Epithelial cell of proximal tubule (primary cell): ENCODE data around the gene TGM2. TPM values are rescaled to one million over a fixed set of nuclear protein-coding genes. Genes with fewer than 3 reads are reported as not detected.

Source experiments
- DNase-seq: peaks from one replicate; pipeline ENCODE4 v3.0.0-alpha.2; 2011; ENCODE audit warnings: low read depth
- H3K4me3 ChIP-seq: 2 replicates; pipeline ENCODE4 v1.5.1; 2011; ENCODE audit warnings: low read depth, mild to moderate bottlenecking, low read length
- total RNA-seq: library from RNA; depleted of rRNA; stranded (reverse); fragments of >200 nt; gene quantifications from 2 replicates; pipeline ENCODE4 v1.2.3, GENCODE V29; 2015
- TF ChIP-seq, protein P1 (sequence below): conservative IDR thresholded peaks from 2 replicates; pipeline ENCODE4 v1.5.1; 2012; ENCODE audit warnings: low read depth, mild to moderate bottlenecking, low read length

Gene TGM2
- total RNA-seq, 1 donor from 2014 or later: 150 TPM

- TF ChIP-seq, protein P1, sequence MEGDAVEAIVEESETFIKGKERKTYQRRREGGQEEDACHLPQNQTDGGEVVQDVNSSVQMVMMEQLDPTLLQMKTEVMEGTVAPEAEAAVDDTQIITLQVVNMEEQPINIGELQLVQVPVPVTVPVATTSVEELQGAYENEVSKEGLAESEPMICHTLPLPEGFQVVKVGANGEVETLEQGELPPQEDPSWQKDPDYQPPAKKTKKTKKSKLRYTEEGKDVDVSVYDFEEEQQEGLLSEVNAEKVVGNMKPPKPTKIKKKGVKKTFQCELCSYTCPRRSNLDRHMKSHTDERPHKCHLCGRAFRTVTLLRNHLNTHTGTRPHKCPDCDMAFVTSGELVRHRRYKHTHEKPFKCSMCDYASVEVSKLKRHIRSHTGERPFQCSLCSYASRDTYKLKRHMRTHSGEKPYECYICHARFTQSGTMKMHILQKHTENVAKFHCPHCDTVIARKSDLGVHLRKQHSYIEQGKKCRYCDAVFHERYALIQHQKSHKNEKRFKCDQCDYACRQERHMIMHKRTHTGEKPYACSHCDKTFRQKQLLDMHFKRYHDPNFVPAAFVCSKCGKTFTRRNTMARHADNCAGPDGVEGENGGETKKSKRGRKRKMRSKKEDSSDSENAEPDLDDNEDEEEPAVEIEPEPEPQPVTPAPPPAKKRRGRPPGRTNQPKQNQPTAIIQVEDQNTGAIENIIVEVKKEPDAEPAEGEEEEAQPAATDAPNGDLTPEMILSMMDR: no peak
- H3K4me3 ChIP-seq: no peak overlapping the region
- DNase-seq: no peak
Measured at GRCh38 chr20:38150335-38151170, 14.5 kb downstream of the TGM2 start.

GRCh38 chr20:38148328-38149102 is 16.6 kb downstream of the TGM2 start:
- TF ChIP-seq, protein P1: no peak
- no peak for DNase-seq
- no peak overlapping the region for H3K4me3 ChIP-seq

GRCh38 chr20:38147751-38148150 is 17.3 kb downstream of the TGM2 start:
- TF ChIP-seq, protein P1: no peak
- H3K4me3 ChIP-seq: no peak overlapping the region
- DNase-seq: no peak

DNA sequence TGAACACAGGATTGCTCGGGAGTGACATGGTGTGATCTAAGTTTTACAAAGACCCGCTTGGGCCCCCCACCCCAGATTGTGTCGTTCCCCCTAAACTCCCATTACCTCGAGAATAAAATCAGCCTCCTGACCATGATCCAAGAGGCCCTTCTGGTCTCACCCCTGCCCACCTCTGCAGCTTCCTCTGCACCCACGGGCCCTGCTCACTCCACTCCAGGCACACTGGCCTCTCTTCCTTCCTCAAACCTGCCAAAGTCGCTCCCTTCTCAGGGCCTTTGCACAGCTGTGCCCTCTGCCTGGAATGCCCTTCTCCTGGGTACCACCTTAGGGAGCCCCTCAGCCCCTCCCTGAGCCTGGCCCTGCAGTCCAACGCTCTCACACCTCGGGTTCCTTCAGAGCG is 17.9 kb downstream of the TGM2 start:
- TF ChIP-seq, protein P1: no peak
- DNase-seq: no peak
- no peak overlapping the region for H3K4me3 ChIP-seq

DNA sequence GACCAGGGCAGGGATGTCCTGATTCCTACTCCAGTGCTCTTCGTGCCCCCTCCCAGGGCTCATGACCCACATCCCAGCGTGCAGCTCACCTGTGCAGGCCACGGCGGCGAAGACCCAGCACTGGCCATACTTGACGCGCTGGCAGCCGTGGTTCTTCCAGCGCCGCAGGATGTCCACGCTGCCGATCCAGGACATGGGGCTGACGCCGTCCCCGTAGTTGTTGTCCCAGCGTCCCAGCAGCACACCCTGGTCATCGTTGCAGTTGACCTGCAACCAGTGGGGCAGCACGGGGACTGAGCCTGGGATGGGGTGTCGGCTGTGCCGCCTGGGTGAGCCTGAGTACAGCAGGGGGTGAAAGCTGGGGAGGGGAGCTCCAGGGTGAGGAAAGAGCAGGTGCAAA is 18.4 kb downstream of the TGM2 start:
- no peak for DNase-seq
- H3K4me3 ChIP-seq: no peak overlapping the region
- TF ChIP-seq, protein P1: no peak

DNA sequence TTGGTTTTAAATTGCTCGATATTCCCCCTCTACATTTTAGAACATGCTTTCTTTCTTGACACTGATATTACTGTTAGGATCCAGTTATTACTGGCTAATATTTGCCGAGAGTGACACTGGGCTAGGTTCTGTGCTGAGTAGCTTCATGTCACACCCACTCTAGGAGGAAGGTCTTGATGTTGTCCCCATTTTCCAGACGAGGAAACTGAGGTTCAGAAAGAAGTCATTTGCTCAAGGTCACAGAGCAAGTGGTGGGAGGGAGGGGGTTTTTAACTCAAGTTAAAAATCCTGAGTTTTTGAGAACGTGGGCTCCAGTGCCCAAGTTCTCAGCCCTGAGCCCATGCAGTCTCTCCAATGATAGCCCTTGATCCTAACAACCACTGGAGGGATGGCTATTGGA is 18.9 kb downstream of the TGM2 start:
- TF ChIP-seq, protein P1: no peak
- H3K4me3 ChIP-seq: no peak overlapping the region
- no peak for DNase-seq

GRCh38 chr20:38145729-38146075 is 19.4 kb downstream of the TGM2 start:
- H3K4me3 ChIP-seq: no peak overlapping the region
- TF ChIP-seq, protein P1: no peak
- DNase-seq: no peak
